COLO668 (cell line): Measurements from ENCODE around the gene ABL1.
A peak's percentile ranks its signal among the peaks of the same experiment; 100 is the strongest.

Experiments used
- DNase-seq: peaks from one replicate; lab custom pipeline; 2025; ENCODE audit not compliant: unreplicated experiment; lab: John Stamatoyannopoulos, UW

ABL1 gene

DNA sequence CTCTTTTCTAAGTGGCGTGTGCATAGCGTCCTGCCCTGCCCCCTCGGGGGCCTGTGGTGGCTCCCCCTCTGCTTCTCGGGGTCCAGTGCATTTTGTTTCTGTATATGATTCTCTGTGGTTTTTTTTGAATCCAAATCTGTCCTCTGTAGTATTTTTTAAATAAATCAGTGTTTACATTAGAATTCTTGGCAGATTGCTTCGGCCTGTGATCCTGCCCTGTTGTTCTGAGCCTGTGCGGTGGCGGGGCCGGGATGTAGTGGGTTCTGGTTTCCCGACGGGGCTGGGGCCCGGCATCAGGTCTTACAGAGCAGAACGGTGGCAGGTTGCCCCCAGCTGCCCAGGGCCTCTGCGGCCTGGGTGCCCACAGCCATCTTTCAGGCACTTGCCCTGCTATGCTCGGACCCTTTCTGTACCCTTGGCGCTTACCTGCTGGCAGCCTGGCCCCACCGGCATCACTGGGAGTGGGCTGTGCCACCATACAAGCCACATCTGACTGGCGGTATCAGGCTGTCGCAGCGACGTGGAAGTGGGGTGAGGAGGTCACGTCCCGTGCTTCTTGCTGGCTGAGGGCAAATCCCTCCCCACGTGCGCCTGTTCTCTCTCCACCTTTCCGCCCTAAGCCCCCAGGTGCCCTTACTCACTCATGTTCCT is 52.6 kb downstream of the ABL1 start:
- DNase-seq = no peak

DNA sequence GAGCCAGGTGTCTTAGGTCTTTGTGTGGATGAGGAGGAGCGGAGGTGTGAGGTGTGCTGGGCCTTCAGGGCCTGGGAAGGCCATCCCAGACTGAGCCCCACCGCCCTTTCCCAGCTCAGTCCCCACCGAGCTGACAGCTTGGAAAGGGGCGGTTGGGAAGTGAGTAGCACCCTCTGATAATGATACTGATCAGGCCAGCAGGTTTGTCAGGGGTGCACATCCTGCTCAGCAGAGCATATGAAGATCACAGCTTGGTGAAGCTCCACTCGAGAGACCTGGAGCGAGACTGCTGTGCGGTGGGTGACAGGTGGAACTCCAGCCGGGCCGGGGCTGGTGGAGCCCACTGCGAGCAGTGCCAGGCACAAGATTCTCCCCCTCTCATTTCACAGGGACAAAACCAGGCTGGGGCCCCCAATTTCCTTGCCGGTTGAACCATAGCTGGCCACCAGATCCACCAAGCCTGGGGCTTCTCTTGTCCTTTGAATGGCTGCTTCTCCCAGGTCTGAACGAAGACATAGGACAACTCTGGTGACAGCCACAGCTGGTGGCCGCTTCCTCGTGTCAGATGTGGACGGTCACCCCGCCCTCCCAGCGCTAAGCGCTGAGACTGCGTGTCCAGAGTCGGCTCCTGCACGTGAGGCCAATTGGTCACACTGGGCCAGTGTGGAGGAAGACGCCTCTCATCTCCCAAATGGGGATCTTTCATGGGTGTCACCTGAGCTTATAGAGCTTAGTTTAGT is 53.3 kb downstream of the ABL1 start:
- DNase-seq = no peak

DNA sequence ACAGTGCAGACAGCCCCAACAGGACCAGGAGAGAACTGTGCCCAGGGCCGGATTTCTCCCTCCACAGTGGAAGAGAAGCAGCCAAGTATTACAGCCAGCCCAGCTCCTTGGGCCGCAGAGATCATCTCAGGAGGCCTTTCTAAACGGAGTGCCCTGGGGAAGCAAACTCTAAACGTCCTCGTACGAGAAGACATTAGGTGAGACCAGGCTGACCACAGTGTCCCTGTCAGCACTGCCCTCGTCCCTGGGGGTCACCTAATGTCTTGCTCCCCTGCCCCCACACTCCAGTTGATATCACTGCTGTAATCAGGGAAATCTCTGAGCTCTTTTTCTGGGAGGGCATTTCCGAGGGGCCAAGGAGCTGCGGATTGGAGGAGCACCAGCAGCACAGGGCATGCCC is 55.1 kb downstream of the ABL1 start:
- no peak for DNase-seq

DNA sequence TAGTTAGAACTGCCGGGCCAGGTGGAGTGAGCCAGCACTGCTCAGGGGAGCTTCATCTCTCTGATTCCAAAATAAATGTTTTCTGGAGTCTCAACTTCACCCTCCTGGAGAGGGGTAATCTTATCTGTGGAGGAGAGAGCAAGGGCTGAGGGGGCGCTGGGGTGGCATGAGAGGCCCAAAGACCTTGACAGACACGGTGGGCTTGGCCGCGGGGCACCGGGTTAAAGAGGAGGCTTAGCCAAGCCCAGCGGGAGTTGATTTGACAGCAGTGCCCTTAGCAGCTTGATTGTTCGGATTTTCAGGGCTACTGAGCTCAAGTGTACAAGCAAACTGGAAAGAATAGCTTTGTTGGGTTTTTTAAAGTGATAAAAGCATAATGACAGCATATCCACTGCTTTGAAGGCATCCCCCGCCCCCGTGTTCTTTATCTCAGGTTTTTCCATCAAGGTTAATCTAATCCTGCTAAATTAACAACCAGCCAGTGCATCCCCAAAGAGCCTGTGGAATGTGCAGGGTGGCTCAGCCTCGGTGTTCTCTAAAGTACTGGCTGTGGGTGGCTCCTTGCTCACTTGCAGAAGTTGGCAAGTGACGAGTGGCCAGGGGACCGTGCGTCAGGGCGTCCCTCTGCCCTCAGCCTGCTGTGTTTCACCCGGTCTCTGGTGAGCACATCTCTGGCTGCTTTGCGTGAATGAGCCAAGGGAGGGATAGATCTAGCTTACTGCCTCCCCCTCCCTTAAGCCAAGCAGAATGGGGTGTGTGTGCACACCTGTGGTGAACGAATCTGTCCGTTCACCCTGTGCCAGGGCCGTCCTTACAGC is 56.0 kb downstream of the ABL1 start:
- DNase-seq = no peak

DNA sequence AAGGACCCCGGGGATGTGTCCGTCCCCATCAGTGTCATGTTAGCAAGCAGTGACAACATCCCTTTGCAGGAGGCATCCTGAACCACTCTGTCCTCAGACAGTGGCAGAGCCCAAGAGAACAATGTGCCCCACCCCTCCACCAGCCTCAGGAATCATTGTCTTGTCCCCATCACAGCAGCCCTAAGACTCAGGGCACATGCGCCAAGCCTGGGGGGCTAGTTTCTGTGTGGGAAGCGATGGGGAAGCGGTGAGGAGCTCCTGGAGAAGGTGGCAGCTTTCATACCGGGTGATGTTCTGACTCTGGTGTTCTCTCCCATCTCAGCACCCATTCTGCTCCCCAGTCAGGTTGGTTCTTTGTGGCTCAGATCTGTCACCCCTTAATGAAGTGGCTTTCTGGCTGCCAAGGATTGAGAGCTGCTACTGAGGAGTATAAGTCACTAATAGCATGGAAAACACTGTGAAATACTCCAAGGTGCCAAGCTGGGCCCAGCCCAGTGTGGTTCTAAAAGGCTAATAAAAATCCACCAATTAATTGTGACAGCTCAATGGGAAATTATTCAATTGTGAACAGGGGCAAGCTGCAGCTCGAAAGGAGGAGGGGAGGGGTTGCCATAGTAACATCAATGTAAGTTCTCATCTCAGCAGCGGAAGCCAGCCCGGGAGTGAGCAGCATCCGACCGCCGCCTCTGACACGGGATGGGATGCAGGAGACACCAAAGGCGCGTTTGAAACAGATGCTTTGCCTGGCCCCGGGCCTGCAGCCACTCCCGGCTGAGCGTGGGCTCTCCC is 56.8 kb downstream of the ABL1 start:
- DNase-seq = no peak

DNA sequence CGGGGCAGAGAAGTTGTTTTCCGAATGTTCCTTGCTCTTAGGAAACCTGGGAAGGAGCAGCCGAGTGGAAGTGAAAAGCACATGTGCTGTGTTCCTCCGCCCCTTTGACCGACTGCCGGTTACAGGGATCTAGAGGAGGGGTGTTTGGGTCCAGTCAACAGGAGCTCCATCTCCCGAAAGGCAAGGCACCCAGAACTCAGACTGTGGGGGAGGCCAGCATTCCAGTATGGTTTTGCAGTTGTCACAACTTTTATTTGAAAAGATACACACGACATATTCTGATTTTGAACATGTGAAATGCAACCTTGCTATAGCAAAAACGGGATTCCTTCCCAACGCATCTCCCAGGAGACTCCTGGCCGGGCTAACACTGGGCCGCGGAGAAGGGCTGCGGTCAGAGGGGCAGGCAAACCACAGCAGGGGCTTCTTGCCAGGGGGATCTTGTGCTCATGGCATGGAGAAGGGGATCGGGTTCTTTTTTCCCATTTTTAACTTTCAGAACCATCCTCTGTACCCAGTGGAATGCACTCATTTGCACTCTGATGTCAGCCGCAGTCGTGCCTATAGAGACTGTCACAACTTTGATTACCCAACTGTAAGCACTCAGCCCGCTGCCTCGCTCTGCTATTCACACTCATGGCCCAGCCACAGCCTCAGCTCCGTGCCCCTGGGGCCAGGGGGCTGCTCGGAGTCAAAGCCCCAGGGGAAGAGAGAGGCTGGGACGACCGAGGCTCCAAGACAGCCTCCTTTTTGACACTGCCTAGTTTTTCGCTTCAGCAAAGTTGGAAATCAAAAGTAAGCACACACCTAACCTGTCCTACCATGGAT is 57.6 kb downstream of the ABL1 start:
- DNase-seq = no peak

DNA sequence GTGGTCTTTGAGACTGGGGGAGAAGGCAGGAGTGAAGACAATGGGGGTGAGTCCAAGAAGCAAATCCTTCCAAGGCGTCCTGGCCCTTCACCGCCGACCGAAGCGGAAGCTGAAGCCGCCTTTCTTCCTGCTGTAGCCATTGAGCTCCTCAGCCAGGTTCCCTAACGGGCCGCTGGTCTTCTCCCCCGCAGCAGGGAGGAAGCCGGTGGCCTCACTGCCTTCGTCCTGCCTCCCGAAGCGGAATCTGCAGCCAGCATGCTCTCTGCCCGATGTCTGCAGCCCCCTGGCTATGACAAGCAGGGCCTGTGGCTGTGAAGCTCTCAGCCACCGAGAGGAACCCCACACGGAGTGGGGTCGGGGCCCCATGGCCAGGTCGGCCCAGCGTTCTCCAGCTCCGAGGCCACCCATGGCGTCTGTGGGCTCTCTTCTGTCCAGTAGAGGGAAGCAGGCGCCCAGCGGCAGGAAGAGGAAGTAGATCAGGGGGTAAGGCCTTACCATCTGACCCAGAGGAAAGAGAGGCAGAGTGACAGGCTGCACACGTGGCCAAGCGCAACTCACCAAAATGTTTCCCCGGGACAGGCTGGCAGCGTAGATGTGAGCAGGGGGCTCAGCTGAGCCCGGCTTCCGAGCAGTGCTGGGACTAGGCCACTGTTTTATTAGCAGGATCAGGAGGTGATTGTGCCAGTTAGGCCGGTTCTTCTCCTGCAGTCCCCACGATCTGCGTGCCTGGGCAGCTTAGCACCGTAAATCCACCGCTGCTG is 58.5 kb downstream of the ABL1 start:
- no peak for DNase-seq

DNA sequence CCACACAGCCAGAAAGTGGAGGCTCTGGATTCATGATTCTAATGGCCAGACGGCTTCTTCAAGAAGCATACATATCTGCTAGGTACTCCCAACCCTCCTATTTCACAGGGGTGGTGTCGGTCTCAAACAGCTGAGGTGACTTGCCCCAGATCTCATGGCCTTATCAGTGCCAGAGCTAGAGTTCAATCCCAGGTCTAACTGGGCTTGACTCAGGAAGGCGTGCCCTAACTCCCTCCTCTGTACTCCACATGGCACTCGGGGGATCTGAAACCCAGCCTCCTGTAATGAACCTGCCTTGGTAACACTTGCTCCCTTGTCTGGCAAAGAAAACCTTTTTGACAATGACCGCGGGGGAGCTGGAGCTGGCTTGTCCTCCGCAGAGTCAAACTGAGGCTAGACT is 59.5 kb downstream of the ABL1 start:
- no peak for DNase-seq

DNA sequence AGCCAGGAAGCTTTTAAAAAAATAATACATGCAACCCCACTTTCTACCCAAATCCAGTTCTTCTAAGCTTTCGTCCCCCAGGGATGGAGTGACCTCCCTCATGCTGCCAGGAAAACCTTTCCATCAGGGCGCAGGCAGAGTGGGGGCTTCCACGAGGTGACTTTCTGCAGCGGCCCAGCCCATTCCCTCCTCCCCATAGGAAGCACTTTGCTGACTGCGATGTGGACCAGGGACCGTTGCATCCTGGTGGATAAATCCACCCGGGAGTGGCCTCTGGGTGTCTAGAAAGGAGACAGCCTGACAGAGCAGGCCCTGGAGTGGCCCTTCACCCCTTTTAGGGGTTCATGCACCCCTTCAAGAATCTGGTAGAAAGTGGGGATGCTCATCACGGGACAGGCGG is 60.0 kb downstream of the ABL1 start:
- no peak for DNase-seq

DNA sequence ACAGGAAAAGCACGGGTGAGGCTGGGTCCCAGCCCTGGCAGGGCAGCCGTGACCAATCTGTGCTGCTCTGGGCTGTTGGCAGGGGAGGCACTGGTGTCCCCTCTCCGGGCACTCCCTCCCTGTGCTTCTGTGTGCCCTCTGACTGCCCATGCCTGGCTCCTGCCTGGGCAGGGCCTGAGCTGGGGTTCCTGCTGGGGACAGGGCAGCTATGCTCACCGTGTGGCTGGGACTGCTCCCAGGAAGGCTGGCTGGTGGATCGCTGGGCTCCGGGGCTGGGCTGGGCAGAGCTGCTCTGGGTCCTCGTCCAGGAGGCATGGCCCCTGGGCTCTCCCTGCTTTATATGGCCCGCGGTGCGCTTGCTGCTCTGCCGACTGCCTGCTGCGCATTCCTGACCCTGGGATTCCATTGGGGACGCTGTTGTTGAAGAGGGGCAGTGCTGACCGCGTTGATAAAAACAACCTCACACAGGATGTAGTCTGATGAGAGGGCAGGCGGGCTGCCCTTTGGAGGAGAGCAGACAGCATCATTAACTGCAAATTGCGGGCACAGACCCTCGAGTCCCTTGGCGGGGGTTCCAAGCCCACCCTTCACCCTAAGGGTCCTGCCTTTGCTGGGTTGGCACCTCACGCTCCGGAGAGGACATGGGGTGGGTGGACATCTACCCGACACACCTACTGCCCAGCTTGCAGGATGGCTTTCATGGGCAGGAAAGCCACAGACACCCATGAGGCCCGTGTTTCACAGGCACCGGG is 60.6 kb downstream of the ABL1 start:
- DNase-seq = no peak

DNA sequence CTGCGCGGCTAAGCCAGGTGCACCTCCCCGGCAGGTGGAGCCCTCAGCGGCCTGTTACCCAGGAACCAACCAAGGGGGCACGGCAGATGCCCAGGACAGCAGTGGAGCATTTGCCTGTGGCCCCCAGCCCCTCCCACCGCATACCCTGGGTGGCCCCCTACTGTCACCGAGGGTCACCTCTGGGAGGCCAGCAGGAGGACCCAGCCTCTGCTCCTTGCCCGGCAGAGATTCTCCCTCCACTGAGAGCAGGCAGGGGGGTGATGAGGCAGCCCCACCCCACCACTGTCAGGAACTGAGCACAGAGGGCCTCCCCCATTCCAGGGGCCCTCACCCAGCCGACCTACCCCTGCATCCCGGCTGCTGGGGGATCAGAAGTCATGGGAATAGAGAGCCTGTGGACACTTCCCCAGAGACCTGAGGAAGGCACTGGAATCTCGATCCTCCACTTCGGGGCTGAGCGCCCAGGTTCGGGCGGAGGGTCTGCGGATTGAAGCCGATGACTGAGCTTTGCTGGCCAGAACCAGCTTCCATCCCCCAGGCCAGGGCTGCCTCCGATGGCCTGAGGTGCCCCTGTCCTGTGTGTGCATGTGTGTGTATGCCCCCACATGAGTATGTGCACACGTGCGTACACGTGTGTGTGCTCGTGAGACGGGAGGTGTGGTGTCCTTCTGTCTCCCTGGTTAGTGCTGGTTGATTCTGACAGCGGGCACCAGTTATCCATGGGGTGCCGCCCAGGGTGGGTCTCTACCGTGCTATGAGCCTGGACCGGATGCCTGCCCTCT is 61.4 kb downstream of the ABL1 start, which contains the start of gene QRFP:
TSS of gene QRFP (minus strand) at position 580 of the 782 bp plus-strand sequence. CDS start 2,974 bp downstream, outside the sequence.
- peak; percentile 63 for DNase-seq

DNA sequence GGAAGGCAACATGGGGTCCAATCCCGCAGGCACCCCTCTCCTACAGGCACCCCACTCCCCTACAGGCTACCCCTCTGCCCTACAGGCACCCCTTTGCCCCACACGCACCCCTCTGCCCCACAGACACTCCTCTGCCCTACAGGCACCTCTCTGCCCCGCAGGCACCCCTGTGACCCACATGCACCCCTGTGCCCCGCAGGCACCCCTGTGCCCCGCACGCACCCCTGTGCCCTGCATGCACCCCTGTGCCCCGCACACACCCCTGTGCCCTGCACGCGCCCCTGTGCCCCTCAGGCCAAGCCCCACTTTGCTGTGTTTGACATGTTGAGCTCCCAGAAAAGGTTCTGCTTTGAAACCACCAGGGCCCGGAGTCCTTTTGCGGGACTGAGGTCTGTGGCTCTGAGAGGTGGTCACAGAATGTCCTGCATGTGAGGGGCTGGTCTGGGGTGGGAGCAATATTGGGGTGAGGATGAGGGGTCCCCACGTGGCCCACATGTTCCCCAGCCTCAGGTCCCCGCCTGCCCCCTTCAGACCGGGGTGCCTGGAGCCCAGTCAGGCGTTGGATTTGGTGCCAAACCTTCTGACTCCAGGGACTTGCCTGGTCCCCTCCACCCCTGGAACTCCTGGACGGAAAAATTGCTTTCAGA is 62.2 kb downstream of the ABL1 start:
- DNase-seq = no peak

DNA sequence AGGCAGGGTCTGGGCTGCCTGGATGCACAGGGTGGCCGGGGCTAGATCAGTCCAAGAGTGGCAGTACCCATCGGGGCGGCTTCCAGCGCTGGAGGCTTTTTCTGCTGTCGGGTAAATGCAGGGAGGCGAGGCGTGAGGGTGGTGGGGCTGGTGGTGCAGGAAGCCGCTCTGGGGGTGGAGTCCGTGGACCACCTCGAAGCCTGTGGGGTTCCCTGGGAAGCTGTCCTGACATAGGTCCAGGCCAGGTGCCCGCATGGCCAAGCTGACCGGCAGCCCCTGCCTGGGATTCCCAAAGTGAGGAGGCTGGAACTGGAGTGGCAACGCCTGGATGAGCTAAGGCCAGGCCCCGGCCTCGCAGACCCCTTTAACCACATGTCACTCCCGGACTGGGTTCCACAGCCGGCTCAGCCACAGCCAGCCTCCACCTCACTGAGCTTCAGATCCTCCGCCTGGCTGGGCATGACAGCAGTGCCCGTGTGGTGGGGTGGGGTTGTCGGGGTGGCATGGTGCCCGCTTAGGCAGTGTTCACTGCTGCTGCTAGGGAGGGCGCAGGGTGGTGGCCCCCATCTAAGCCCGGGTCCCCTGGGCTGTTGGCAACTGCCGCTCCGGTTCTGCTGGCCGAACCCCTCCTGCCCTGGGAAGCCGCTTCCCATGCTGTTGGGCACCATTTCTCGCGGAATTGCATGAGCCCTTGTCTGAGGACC is 62.9 kb downstream of the ABL1 start:
- no peak for DNase-seq

DNA sequence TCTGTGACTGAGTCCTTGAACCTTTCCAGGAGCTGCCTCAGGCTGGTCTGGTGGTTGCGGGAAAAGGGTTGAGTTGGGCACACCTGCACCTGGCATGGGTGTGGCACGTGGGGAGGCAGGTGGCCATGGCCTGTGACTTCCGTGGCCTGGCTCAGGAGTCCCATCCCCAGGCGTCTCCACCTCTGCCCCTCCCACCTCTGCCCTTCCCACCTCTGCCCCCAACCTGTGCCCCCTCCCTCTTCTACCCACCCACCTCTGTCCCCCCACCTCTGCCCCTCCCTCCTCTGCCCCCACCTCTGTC is 63.4 kb downstream of the ABL1 start:
- DNase-seq = peak; percentile 75

DNA sequence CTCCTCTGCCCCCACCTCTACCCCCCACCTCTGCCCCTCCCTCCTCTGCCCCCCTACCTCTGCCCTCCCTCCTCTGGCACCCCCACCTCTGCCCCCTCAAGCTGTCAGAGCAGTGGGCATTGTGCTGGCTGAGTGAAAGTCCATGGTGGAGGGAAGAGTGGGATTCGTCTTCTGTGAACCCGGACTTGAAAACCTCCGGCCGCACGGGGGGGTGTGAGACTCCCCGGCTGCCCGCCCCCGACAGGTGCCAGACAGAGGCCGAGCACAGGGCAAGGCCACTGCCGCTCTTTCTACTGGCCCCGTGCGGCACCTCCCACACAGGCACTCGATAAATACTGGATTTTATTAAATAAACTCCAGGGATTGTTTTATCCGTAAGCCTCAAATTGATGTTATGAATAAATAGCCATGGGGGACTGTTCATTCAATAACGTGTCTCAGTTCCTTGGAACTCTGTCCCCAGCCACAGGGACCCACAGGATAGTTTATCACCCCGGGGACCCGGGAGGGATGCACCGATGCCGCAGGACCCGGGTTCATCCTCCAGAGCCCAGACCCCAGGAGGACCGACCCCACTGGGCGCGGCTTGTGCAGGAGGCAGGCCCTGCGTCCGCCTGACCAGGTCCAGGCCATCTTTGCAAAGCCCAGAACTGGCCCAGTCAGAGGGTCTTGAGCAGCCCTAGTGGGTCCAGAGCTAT is 64.1 kb downstream of the ABL1 start:
- DNase-seq = peak; percentile 46

DNA sequence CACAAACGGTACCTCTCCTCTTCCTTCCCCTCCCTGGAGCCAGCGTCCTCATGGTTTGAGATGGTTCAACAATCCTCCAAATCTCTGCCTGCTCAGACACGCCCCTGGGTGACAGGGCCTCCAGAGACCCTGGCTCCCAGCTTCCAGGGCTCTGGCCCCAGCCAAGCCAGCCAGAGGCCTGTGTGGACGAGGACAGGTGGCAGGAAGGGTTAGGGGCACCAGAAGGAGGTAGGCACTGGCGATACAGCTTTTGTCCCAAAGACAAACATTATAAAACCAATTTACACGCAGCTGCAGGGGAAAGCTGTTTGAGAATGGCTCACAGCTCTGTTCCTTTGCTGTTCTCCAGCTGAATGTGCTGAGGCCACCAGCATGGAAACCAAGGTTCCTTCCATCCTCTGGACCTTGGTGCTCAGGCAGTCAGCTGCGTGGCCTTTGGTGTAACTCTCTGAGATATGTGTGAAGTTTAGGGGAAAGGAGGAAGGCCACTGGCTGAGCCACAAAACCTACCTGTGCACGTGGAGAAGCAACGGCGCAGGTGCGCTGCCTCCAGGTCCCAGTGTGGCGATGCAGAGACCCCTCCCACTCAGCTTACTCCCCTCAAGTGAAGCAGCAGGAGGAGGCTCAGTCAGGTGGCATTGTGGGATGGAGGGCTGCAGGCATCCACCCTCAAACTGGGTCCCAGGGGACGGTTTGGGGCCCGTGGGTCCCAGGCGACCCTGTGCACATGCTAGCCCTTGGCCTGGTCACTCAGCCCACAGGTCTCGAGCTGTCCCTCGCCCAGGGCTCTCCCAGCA is 65.8 kb downstream of the ABL1 start:
- peak; percentile 39 for DNase-seq
